Lung (tissue), 12 donors: ENCODE measurements around the gene CLIC1. TPM values are rescaled to one million over a fixed set of nuclear protein-coding genes. Genes with fewer than 3 reads are reported as not detected.

Source experiments
- ATAC-seq: fragments of 200-7000 bp; cut with Tn5 transposase; one replicate; pipeline ENCODE4 v1.9.1; 2020; ENCODE audit warnings: moderate number of reproducible peaks; ENCODE audit not compliant: insufficient read depth, low FRiP score
- DNase-seq, 3 donors: peaks; one replicate each; pipeline ENCODE4 v3.0.0-alpha.2; 2013 to 2017
- H3K27ac ChIP-seq, 2 donors: one replicate each; pipeline ENCODE4 v1.5.1; 2013; ENCODE audit warnings: mild to moderate bottlenecking in 2 of 2, moderate library complexity in 2 of 2, control low read depth in 1 of 2, inconsistent platforms in 1 of 2, low read depth in 1 of 2, low read length in 1 of 2
- H3K27me3 ChIP-seq, 3 donors: one replicate each; pipeline ENCODE4 v1.5.1; 2013; ENCODE audit warnings: low read length in 2 of 3; ENCODE audit not compliant: control insufficient read depth in 3 of 3, insufficient read depth in 3 of 3
- H3K36me3 ChIP-seq, 4 donors: one replicate each; pipeline ENCODE4 v1.5.1; 2013; ENCODE audit warnings: low read length in 4 of 4, mild to moderate bottlenecking in 1 of 4, moderate library complexity in 1 of 4; ENCODE audit not compliant: control insufficient read depth in 4 of 4, insufficient read depth in 4 of 4
- H3K4me1 ChIP-seq, 5 donors: one replicate each; pipeline ENCODE4 v1.5.1; 2013; ENCODE audit warnings: low read length in 5 of 5, mild to moderate bottlenecking in 2 of 5, moderate library complexity in 1 of 5; ENCODE audit not compliant: control insufficient read depth in 5 of 5, insufficient read depth in 5 of 5
- H3K4me3 ChIP-seq: one replicate; pipeline ENCODE4 v1.5.1; 2013; ENCODE audit warnings: mild to moderate bottlenecking, control low read depth, moderate library complexity
- H3K9ac ChIP-seq, 2 donors: one replicate each; pipeline ENCODE4 v1.5.1; 2013; ENCODE audit warnings: low read length in 2 of 2, control low read depth in 1 of 2; ENCODE audit not compliant: insufficient read depth in 1 of 2
- H3K9me3 ChIP-seq, 4 donors: one replicate each; pipeline ENCODE4 v1.5.1; 2013; ENCODE audit warnings: low read length in 3 of 4, mild to moderate bottlenecking in 1 of 4, moderate library complexity in 1 of 4; ENCODE audit not compliant: control insufficient read depth in 4 of 4, insufficient read depth in 3 of 4
- CTCF ChIP-seq: IDR thresholded peaks from 2 replicates; pipeline ENCODE4 v1.5.1; 2012; ENCODE audit warnings: mild to moderate bottlenecking; ENCODE audit errors: control extremely low read depth, extremely low read depth
- WGBS, 2 donors: extraction: QIAGEN DNeasy Blood & Tissue Kit; methylation state at CpG; one replicate each; pipeline ENCODE4 v1.1.7; 2013; 5-methylcytosine and 5-hydroxymethylcytosine counted together
- polyA plus RNA-seq, 2 donors: library from polyadenylated mRNA; stranded (reverse); fragments of 200-250 nt; gene quantifications; one replicate each; pipeline ENCODE4 v1.2.1, GENCODE V29; 2013
- total RNA-seq, 2 donors: library from RNA; depleted of rRNA in 1 of 2; stranded (reverse); fragments of >200 nt in 1 of 2; gene quantifications; one replicate each; pipeline ENCODE4 v1.2.1, GENCODE V29; 2014 to 2021
- donor health status: control.
- donor health status: control.
- donor health status: Bipolar disorder and iron deficiency.
- donor health status: healthy.
- donor health status: DM: yes; HTN: yes; CAD: no.

CLIC1 gene
- total and polyA plus RNA-seq, 4 donors = 231 to 763 (median 378) TPM

GRCh38 chr6:31764198-31764597, 27.9 kb upstream of the CLIC1 start:
- no peak for DNase-seq
- no peak overlapping the region for H3K9ac ChIP-seq
- peaks cover 0 to 6% (median 0%) of the 10 kb centered on the region in 5 donors for H3K4me1 ChIP-seq
- no peak overlapping the region for H3K4me3 ChIP-seq
- WGBS, 2 donors = 85 to 97% methylated on average over 4 of the region's 4 CpGs
- TF ChIP-seq CTCF = no peak
- no peaks in the 10 kb centered on the region for H3K27me3 ChIP-seq
- no peaks in the 10 kb centered on the region for H3K9me3 ChIP-seq
- ATAC-seq = no peak
- H3K36me3 ChIP-seq = peaks cover 0 to 3% (median 0%) of the 10 kb centered on the region in 4 donors
- H3K27ac ChIP-seq = no peak overlapping the region

- ATAC-seq = no peak
- Histone ChIP-seq H3K4me1 (peaks cover 0 to 6% (median 0%) of the 10 kb centered on the region in 5 donors), H3K9me3 (no peaks in the 10 kb centered on the region), H3K36me3 (peaks cover 0 to 3% (median 0%) of the 10 kb centered on the region in 4 donors), H3K27me3 (no peaks in the 10 kb centered on the region), H3K27ac (peak overlapping the region in 1 of 2 donors; percentile 54), H3K9ac (no peak overlapping the region), H3K4me3 (no peak overlapping the region)
- no peak for TF ChIP-seq CTCF
- 30 to 48% methylated on average over 1 of the region's 1 CpG for WGBS, 2 donors
- peak; percentile 17 to 49 (median 44) for DNase-seq
Measured at GRCh38 chr6:31763619-31763940, 27.2 kb upstream of the CLIC1 start.

- H3K9me3 ChIP-seq = no peaks in the 10 kb centered on the region
- no peak for TF ChIP-seq CTCF
- H3K27me3 ChIP-seq = no peaks in the 10 kb centered on the region
- peak overlapping the region in 1 of 2 donors; percentile 54 for H3K27ac ChIP-seq
- H3K4me3 ChIP-seq = no peak overlapping the region
- no peak overlapping the region for H3K9ac ChIP-seq
- DNase-seq (no peak), ATAC-seq (no peak)
- H3K4me1 ChIP-seq = peaks cover 0 to 6% (median 0%) of the 10 kb centered on the region in 5 donors
- 78 to 84% methylated on average over 8 of the region's 8 CpGs for WGBS, 2 donors
- H3K36me3 ChIP-seq = peaks cover 0 to 3% (median 0%) of the 10 kb centered on the region in 4 donors
Measured at GRCh38 chr6:31762878-31763618, 26.7 kb upstream of the CLIC1 start.

DNA sequence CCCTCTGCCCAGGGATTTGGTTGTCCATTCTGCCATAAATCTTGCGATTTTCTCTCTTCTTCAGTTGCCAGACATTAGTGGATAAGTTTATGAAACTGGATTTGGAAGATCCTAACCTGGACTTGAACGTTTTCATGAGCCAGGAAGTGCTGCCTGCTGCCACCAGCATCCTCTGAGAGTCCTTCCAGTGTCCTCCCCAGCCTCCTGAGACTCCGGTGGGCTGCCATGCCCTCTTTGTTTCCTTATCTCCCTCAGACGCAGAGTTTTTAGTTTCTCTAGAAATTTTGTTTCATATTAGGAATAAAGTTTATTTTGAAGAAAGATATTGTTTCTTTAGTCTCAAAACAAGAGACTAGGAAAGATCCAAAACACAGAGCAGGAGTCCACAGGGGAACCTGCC, 26.0 kb upstream of the CLIC1 start, which contains the start of gene SAPCD1:
Gene SAPCD1 (plus strand): TSS at position 301 of the 400 bp plus-strand sequence. CDS start 399 bp downstream, outside the sequence.
- DNase-seq (no peak), ATAC-seq (no peak)
- no peaks in the 10 kb centered on the region for H3K27me3 ChIP-seq
- no peak within 1 kb of the TSS for H3K4me3 ChIP-seq
- H3K9me3 ChIP-seq = no peaks in the 10 kb centered on the region
- H3K27ac ChIP-seq = peak within 1 kb of the TSS in 1 of 2 donors; percentile 54
- WGBS, 2 donors = 81 to 84% methylated on average over 4 of the region's 4 CpGs
- H3K4me1 ChIP-seq = peaks cover 0 to 6% (median 0%) of the 10 kb centered on the region in 5 donors
- no peak for TF ChIP-seq CTCF
- no peak within 1 kb of the TSS for H3K9ac ChIP-seq
- peaks cover 0 to 3% (median 0%) of the 10 kb centered on the region in 4 donors for H3K36me3 ChIP-seq
